ENCODE measurements around the gene MPZL1. TPM values are rescaled to one million over a fixed set of nuclear protein-coding genes. Genes with fewer than 3 reads are reported as not detected.

MPZL1 gene
- total and polyA plus RNA-seq, 4 donors = 11.3 to 26.1 (median 16.8) TPM

GRCh38 chr1:167795810-167796740, 74.3 kb downstream of the MPZL1 start:
- H3K4me1 ChIP-seq (ENCODE audit: control insufficient read depth in 4 of 4, insufficient read depth in 4 of 4, low read length in 3 of 4) = no peaks in the 10 kb centered on the region
- H3K4me3 ChIP-seq (ENCODE audit: low read depth in 1 of 3, low read length in 3 of 3) = no peak overlapping the region
- H3K27me3 ChIP-seq (ENCODE audit: control insufficient read depth in 4 of 4, insufficient read depth in 4 of 4, low read length in 3 of 4) = no peaks in the 10 kb centered on the region
- no peaks in the 10 kb centered on the region for H3K9me3 ChIP-seq (ENCODE audit: control insufficient read depth in 4 of 4, low read length in 3 of 4)
- no peaks in the 10 kb centered on the region for H3K36me3 ChIP-seq (ENCODE audit: control insufficient read depth in 4 of 4, insufficient read depth in 3 of 4, low read depth in 1 of 4, low read length in 3 of 4)
- 87% methylated on average over 10 of the region's 10 CpGs for WGBS
- H3K27ac ChIP-seq (ENCODE audit: low read depth in 1 of 2, low read length in 2 of 2) = peak overlapping the region in 1 of 2 donors; percentile 23
- no peak overlapping the region for H3K9ac ChIP-seq (ENCODE audit: low read depth in 1 of 2, low read length in 2 of 2)
- TF ChIP-seq MAX (IDR thresholded peaks at IDR 0.05) (no peak), JUND (IDR thresholded peaks at IDR 0.05) (no peak), EGR1 (IDR thresholded peaks at IDR 0.05; ENCODE audit: low read depth in 2 of 2) (no peak)
- no peak for DNase-seq (ENCODE audit: low spot score)

- H3K27ac ChIP-seq (ENCODE audit: low read depth in 1 of 2, low read length in 2 of 2) = peak overlapping the region in 1 of 2 donors; percentile 10
Measured at GRCh38 chr1:167797015-167797414, 75.2 kb downstream of the MPZL1 start.

More at GRCh38 chr1:167797015-167797414, 75.2 kb downstream of the MPZL1 start:
- Histone ChIP-seq H3K36me3 (ENCODE audit: control insufficient read depth in 4 of 4, insufficient read depth in 3 of 4, low read depth in 1 of 4, low read length in 3 of 4) (no peaks in the 10 kb centered on the region), H3K4me3 (ENCODE audit: low read depth in 1 of 3, low read length in 3 of 3) (no peak overlapping the region), H3K9ac (ENCODE audit: low read depth in 1 of 2, low read length in 2 of 2) (no peak overlapping the region), H3K9me3 (ENCODE audit: control insufficient read depth in 4 of 4, low read length in 3 of 4) (no peaks in the 10 kb centered on the region), H3K27me3 (ENCODE audit: control insufficient read depth in 4 of 4, insufficient read depth in 4 of 4, low read length in 3 of 4) (no peaks in the 10 kb centered on the region), H3K4me1 (ENCODE audit: control insufficient read depth in 4 of 4, insufficient read depth in 4 of 4, low read length in 3 of 4) (no peaks in the 10 kb centered on the region)
- TF ChIP-seq MAX (IDR thresholded peaks at IDR 0.05) (no peak), RAD21 (IDR thresholded peaks at IDR 0.05) (peak in 1 of 2 donors; percentile 31), FOXA1 (IDR thresholded peaks at IDR 0.05) (no peak), JUND (IDR thresholded peaks at IDR 0.05) (no peak), RXRA (IDR thresholded peaks at IDR 0.05) (no peak), NR2F2 (IDR thresholded peaks at IDR 0.05) (peak; percentile 57), YY1 (IDR thresholded peaks at IDR 0.05) (no peak)
- TF ChIP-seq, protein P1, sequence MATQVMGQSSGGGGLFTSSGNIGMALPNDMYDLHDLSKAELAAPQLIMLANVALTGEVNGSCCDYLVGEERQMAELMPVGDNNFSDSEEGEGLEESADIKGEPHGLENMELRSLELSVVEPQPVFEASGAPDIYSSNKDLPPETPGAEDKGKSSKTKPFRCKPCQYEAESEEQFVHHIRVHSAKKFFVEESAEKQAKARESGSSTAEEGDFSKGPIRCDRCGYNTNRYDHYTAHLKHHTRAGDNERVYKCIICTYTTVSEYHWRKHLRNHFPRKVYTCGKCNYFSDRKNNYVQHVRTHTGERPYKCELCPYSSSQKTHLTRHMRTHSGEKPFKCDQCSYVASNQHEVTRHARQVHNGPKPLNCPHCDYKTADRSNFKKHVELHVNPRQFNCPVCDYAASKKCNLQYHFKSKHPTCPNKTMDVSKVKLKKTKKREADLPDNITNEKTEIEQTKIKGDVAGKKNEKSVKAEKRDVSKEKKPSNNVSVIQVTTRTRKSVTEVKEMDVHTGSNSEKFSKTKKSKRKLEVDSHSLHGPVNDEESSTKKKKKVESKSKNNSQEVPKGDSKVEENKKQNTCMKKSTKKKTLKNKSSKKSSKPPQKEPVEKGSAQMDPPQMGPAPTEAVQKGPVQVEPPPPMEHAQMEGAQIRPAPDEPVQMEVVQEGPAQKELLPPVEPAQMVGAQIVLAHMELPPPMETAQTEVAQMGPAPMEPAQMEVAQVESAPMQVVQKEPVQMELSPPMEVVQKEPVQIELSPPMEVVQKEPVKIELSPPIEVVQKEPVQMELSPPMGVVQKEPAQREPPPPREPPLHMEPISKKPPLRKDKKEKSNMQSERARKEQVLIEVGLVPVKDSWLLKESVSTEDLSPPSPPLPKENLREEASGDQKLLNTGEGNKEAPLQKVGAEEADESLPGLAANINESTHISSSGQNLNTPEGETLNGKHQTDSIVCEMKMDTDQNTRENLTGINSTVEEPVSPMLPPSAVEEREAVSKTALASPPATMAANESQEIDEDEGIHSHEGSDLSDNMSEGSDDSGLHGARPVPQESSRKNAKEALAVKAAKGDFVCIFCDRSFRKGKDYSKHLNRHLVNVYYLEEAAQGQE (IDR thresholded peaks at IDR 0.05) = no peak
- TF ChIP-seq, protein P2, sequence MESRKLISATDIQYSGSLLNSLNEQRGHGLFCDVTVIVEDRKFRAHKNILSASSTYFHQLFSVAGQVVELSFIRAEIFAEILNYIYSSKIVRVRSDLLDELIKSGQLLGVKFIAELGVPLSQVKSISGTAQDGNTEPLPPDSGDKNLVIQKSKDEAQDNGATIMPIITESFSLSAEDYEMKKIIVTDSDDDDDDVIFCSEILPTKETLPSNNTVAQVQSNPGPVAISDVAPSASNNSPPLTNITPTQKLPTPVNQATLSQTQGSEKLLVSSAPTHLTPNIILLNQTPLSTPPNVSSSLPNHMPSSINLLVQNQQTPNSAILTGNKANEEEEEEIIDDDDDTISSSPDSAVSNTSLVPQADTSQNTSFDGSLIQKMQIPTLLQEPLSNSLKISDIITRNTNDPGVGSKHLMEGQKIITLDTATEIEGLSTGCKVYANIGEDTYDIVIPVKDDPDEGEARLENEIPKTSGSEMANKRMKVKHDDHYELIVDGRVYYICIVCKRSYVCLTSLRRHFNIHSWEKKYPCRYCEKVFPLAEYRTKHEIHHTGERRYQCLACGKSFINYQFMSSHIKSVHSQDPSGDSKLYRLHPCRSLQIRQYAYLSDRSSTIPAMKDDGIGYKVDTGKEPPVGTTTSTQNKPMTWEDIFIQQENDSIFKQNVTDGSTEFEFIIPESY (IDR thresholded peaks at IDR 0.05) = no peak
- DNase-seq (ENCODE audit: low spot score) = no peak
- WGBS = 24% methylated on average over 2 of the region's 2 CpGs

Measured in liver (tissue), 9 donors.